Mammary epithelial cell (primary cell): ENCODE measurements around the gene ABCA4.

Source experiments
- CTCF ChIP-seq, 2 donors: IDR thresholded peaks in 1 of 2; conservative IDR thresholded peaks in 1 of 2; 2 replicates each; pipeline ENCODE4 v1.5.1; 2011 to 2012; ENCODE audit warnings: inconsistent platforms in 2 of 2, low read length in 2 of 2, mild to moderate bottlenecking in 2 of 2, control low read depth in 1 of 2, low read depth in 1 of 2; ENCODE audit not compliant: insufficient read depth in 1 of 2; ENCODE audit errors: extremely low read depth in 1 of 2
- EZH2 ChIP-seq: IDR thresholded peaks from 2 replicates; pipeline ENCODE4 v1.6.1; 2012; ENCODE audit warnings: low read length, inconsistent platforms, borderline replicate concordance

- TF ChIP-seq EZH2 (no peak), CTCF (conservative IDR thresholded peaks at IDR 0.05 in 1 of 2, IDR thresholded peaks at IDR 0.05 in 1 of 2; ENCODE audit: extremely low read depth in 1 of 2, insufficient read depth in 1 of 2, low read depth in 1 of 2, low read length in 2 of 2) (no peak)
These were observed 87.1 kb downstream of the ABCA4 start for GRCh38 chr1:94033849-94034248.
